Heart left ventricle (tissue), 13 donors: Measurements from ENCODE around the gene TNFRSF8.

ENCODE experiments used
- CTCF ChIP-seq, 12 donors: fragments of 200-600 bp; sonication (generic) in 4 of 12; IDR thresholded peaks; one replicate each; pipeline versions ENCODE4 v1.5.0 to v1.8.0; 2018 to 2022; ENCODE audit warnings: antibody characterized with exemption in 12 of 12, mild to moderate bottlenecking in 5 of 12
- POLR2A ChIP-seq, 2 donors: fragments of 450-650 bp; IDR thresholded peaks; one replicate each; pipeline ENCODE4 v1.6.1; 2017; ENCODE audit warnings: antibody characterized with exemption in 2 of 2, mild to moderate bottlenecking in 2 of 2, moderate library complexity in 2 of 2
- donor health status: ischemic (EF 13 %, LVEDD 7.1; RV severe dilation, severe dysfunction).
- donor health status: DM: no; HTN: yes; CAD: no.
- donor health status: DM: no; HTN: no; CAD: no.
- donor health status: ischemic (EF 25% LVEDD 6.9; RV normal size, moderate dysfunction).
- donor health status: ischemic (EF 25% LVEDD 5.7; RV mildly dilated, moderate dysfunction).
- donor health status: ischemic (EF 35%, LVEDD 5.7; RV mildly dilated, moderate dysfunction).
- donor health status: nonischemic (EF 11% LVEDD 7.7; RV severe dilation, severe dysfunction).
- donor health status: DM: yes; HTN: yes; CAD: no.
- donor health status: PGD.
- donor health status: ischemic (EF 29% LVEDD 5.4; RV normal size, mild dysfunction).
- donor health status: nonischemic (EF 23%, LVEDD 6.1; RV moderate dilation, normal function).

GRCh38 chr1:12142891-12143630, 80.0 kb downstream of the TNFRSF8 start:
- TF ChIP-seq CTCF (IDR thresholded peaks at IDR 0.05) (no peak), POLR2A (IDR thresholded peaks at IDR 0.05) (no peak)
